Stimulated activated CD8-positive, alpha-beta memory T cell treated with anti-CD3 and anti-CD28 coated beads, Interleukin-15, amount 100 ng/mL, for 24 hours (primary cell): ENCODE measurements around the gene CYLC1.

ENCODE experiments used
- DNase-seq: peaks from one replicate; pipeline ENCODE4 v3.0.0-alpha.2; 2020; ENCODE audit warnings: low read depth

CYLC1 gene

GRCh38 chrX:83860846-83861245 lies at the start of gene CYLC1:
Gene CYLC1, plus strand, starts transcription at chrX:83861146. Its CDS starts 37 bp downstream, at chrX:83861183.
- no peak for DNase-seq

GRCh38 chrX:83819304-83819703 lies 41.6 kb upstream of the CYLC1 start:
- no peak for DNase-seq

- DNase-seq: no peak
Measured at GRCh38 chrX:83829874-83830273, 31.1 kb upstream of the CYLC1 start.

- DNase-seq: no peak
Measured at GRCh38 chrX:83845397-83845796, 15.5 kb upstream of the CYLC1 start.

- no peak for DNase-seq
Measured at GRCh38 chrX:83847339-83847738, 13.6 kb upstream of the CYLC1 start.

GRCh38 chrX:83888585-83888984 lies 27.6 kb downstream of the CYLC1 start:
- DNase-seq: no peak

GRCh38 chrX:83892433-83892832 lies 31.5 kb downstream of the CYLC1 start:
- no peak for DNase-seq

GRCh38 chrX:83906921-83907320 lies 46.0 kb downstream of the CYLC1 start:
- no peak for DNase-seq

- DNase-seq: no peak
Measured at GRCh38 chrX:83916525-83916924, 55.6 kb downstream of the CYLC1 start.

- no peak for DNase-seq
Measured at GRCh38 chrX:83934220-83934619, 73.3 kb downstream of the CYLC1 start.
